NB4 (cell line): ENCODE data around the gene CPLX1.

Experiments used
- CTCF ChIP-seq: IDR thresholded peaks from one replicate; pipeline ENCODE4 v1.5.1; 2012; ENCODE audit warnings: low read depth, low read length
- POLR2A ChIP-seq: IDR thresholded peaks from 2 replicates; pipeline ENCODE4 v1.6.1; 2011; ENCODE audit warnings: mild to moderate bottlenecking; ENCODE audit not compliant: insufficient read length; ENCODE audit errors: extremely low read depth

DNA sequence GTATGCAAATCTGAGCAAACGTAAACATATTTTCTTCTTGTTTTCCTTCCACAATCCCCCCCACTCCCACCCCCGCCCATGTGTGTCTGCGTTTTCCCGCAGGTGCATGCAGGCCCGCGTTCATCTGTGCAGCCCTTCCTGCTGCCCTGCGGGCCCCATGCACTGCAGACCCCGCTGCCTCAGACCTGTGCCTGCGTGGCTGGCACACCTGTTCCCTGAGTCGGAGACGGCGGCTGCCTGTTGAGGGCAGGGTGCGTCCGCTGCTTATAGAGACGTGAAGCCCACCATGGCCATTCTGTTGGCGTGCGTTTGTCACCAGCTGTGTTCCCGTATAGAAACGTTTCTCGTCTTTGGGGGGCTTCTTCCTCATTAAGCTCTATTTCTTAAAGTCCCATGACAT is 68.8 kb downstream of the CPLX1 start:
- TF ChIP-seq CTCF (no peak), POLR2A (no peak)
